Measurements from ENCODE around the gene TNNI3K.

The TNNI3K gene

DNA sequence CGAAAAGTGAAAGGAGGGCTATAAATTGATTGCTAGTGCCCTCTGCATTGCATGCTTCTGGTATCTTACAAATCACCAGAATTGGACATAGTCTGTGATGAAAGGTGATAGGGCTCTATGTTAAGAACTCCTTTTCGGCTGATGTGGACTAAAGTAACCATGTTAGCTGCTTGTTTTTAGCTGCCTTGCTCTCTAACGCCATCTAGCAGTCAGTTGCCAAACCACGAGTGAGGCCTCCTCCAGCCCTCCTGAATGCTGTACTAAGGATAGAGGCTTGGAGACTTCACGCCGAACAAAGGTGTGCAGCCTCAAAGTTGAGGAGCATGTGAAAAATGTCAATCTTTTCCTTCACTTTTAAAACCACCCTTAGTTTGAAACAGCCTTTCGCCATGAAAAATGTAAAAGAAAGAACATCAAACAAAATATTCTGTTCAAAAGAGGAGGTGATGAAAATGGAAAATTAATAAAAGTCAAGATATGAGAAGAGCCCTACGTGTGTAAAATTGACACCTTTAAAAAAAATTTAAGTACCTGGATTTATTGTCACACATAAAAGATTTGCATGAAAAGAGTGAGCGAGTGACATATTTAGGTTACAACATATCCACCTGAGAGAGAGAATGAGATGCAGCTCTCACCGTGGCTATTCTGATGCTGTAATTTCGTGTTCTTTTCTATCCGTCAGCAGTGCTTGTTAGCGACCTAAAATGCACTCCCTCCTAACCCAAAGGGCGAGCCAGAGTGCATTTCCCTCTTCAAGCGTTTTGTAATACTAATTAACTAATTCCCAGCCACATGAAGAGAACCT lies 269.1 kb downstream of the TNNI3K start:
- peak; percentile 35 for DNase-seq (ENCODE audit: low read depth)

DNA sequence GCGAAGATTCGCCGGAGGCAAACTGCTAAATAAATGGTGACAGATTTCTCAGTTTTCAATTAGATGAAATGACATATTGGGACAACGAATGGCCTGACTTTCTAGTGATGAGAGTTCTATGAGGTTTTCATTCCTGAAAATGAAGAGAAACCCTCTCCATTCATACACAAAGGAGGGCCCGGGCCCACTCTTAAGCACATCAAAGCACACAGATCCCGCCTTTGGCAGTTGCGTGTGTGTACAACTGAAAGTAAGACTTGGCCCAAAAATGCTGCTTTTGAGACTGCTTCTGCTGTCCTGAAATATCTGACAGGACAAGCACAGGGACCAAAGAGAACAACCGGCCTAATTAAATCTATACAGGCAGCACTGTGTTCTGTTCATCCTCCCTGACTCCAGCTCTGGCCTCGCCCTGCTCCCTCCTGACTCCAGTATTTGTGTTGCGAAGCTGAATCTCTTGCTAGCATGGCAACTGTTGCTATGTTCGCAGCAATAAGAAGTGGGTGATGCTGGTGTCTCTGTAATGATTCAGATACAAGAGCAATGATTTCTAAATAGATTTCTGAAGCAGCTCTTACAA lies 269.8 kb downstream of the TNNI3K start:
- DNase-seq (ENCODE audit: low read depth): no peak

DNA sequence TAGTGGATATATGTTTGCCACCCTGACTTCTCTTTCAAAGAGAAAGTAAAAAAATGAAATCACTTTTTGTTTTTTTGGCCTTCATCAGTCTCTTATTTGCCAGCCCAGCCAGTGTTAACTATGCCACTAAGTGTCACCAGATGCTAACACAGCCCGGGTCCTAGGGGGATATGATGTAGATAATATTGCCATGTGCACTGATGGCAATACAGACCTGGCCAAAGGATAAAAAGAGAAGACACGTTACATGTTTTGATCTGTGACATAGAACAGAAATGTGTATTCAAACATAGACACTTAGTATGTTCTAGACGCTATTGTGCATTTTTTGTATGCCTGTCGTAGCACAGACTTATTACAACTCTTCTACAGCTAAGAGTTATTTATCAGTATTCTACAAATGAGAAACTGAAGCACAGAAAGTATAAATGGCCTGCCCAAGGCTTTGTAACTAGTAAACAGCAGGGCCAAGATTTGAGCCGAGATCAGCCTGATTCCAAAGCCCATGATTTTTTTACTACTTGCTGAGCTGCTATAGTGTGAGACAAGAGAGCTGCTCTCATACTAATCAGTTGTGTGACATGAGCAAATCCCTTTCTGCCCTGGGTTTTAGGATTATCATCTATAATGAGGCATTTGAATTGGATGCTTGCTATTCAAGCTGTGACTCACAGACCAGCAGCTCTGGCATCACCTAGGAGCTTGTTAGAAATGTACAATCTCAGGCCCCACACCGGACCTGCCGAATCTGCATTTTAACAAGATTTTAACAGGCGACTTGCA lies 270.9 kb downstream of the TNNI3K start:
- no peak for DNase-seq (ENCODE audit: low read depth)

DNA sequence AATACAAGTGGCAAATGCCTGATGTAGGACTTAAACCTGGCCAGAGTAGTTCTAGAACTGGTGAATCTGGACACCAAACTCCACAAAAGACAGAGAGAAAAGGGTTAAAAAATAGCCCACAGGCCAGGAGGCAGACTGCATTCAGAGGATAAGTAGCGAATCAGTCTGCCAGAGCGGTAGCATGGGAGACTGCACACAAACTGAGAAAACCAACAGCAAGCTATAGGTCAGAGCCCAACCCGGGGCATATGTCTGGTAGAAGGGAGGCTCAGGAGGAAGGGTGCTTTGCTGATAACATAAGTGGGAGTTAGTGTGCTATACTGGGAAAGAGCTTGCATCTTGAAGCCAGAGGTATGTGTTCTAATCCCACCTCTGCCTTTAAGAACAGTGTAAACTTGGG lies 273.3 kb downstream of the TNNI3K start:
- DNase-seq (ENCODE audit: low read depth): no peak

DNA sequence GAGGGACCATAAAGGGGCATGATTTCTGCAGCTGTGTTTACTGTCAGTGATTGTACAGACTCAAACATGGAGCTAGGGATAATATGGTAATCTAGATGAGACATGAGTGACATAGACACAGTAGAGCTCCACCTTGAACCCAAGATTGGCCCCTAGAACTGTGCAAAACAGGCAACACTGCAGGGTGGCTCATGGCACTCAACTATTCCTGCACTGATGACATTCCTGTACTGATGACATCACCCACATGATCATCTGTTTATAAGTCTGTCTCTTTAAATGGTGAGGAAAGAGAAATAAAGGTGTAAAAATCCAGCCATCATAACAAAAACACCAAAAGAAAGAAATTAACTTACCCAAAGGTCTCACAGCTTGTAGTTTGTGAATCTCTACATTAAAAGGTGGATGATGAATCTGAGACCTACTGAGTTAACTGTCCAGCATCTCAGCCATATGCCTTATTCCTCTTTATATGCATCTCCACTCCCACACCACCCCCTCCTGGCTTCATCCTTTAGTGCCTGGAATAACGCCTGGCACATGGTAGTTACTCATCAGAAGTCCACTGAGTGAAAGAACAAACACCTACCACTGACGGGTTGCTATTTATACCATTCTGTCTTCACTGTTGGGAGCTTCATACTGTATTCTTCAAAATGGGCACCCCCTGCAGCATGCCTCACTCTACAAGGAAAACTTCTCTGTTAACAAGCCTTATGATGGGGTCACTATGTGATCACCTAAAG lies 277.2 kb downstream of the TNNI3K start, which contains the start of gene LRRC53:
Gene LRRC53, minus strand, starts transcription at position 442 of the 746 bp plus-strand sequence. CDS start 29,262 bp downstream, outside the sequence.
- DNase-seq (ENCODE audit: low read depth): no peak

DNA sequence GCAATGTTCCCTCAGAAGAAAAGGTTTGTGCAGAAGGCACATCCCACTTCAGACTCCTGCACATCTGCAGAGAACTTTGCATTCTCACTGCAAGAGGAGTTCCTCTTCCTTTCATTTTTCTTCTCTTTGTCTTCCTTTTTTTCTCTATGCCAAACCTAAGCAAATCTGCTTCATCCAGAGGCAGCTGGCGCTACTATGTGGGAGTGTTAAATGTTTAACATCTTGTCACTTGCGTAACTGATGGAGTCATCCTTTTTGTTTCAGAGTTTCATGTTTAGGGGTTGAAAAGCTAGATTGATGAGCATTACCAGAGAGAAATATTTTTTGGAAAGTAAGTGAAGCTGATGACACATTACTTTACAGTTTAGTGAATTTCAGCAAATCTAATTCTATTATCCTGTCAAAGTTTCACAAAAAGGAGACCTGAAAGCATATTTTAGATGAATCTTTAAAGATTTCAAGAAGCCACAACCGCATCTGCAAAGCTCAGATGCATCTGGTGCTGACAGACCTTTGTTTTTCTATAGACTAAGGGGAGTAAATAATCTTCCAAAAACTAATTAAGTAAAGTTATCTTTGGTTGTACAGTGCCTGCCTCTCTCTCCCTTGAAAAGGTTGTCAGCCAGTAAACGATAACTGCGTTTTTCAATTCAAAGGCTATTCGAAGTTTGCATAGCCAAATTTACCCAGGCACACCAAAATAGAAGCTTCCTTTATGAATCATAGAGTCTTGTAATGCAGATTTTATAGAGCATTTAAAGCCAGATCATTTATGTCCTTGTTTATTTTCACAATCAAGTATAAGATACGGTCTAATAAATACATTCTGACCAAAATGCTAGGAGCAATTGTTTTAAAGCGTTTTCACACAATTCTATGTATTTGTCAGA lies 278.5 kb downstream of the TNNI3K start:
- DNase-seq (ENCODE audit: low read depth): no peak

DNA sequence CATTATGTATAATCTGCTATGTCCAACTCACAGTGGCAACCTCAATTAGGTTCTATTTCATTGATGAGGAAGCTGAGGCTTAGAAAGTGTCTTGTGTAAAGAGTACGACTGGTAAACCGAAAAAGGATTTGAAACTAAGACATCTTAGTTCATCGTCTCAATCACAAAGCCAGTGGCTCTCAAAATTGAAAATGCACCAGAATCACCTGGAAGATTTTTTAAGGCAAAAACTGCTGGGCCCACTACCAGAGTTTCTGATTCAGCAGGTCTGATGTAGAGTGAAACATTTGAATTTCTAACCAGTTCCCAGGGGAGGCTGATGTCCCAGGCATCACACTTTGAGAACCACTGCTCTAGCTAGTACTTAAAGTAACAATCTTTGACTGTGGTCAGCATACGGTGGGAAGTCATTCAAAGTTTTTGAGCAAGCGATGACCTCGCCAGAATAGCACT lies 282.4 kb downstream of the TNNI3K start:
- DNase-seq (ENCODE audit: low read depth): no peak

DNA sequence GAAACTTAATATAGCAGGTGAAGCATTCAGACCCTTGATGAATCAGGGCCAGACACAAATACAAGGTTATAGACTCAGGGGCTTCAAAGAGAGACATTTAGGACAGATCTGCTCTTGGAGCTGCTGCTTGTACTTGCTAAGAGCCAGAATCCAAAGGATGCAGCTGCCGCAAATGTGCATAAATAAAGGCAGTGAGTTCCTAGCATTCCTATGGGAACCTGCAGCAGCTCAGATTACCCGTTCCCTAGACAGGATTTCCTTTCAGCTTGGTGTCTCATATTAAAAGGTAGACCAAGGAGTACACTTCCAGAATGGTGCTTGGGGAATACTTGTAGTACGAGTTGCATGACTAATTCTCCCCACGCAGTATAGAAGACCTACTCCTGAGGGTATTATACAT lies 287.0 kb downstream of the TNNI3K start:
- no peak for DNase-seq (ENCODE audit: low read depth)

DNA sequence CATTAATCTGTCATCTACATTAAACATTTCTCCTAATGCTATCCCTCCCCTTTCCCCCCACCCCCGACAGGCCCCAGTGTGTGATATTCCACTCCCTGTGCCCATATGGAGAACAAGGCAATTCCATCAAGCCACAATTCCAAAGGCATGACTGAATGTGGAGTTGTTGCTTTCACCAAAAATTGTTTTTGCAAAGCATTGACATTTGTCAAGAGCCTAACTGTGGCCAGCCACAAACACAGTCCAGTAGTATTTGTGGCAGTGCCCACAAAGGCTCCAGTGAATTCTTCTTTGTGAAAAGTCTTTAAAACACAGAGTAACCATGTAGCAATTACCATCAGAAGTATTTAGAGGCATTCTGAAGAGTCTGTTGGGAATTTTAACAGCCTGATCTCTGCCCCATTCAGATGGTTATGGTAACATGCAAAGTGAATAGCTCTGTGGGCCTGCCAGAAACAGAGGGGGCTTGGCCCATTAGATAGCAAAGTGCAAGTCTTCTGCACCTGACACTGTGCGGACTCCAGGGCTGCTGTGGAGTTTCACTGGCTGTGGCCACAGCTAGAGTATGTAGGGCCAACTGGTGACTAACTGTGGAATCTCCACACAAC lies 288.8 kb downstream of the TNNI3K start:
- no peak for DNase-seq (ENCODE audit: low read depth)

DNA sequence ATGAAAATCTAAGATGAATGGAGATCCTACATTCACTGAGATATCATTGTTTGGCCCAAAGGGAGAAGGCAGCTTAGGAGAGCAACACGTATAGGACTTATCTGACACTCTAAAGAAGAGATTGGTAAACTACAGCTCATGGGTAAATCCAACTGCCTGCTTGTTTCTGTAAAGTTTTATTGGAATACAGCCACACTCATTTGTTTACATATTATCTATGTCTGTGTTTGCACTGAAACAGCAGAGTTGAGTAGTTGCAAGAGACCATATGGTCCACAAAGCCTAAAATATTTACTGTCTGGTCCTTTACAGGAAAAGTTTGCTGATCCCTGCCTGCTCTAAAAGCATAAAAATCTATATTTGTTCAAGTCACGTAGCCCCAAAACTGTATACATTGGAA lies 291.5 kb downstream of the TNNI3K start:
- no peak for DNase-seq (ENCODE audit: low read depth)

DNA sequence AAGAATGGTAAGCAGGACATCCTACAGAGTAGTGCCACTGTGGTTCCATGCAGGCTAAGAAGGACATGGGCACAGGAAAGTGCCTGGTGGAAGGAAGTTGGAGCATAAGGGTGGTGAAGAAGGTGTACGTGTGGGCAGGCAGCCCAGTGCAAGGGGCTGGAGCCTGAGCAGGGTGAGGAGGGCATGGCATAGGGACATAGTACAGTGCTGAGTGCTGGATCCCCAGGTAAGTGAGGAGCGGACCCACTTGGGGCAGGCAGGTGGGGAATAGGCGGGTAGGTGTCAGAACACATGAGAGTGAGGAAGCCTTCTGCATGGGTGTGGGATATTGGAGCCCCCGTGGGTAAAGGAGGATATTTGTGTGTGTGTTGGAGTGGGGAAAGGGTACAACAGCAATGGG lies 292.9 kb downstream of the TNNI3K start:
- DNase-seq (ENCODE audit: low read depth): no peak

DNA sequence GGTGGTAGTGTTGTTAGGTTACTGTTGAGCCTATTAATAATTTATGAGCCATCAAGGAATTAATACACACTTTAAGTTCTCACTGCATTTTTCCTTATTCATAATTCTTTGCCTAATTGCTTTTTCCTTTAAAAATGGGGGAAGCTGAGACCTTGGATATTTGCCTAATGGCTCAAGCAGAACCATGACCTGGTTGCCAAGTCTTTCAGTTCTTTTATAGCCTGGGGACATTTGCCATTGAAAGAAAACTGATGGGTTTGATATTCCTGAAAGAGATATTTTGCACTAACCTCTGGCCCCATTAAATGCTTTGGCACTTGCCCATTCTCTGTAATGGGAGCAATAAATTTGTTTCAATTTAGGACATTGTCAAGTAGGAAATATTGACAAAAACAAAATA lies 295.7 kb downstream of the TNNI3K start:
- DNase-seq (ENCODE audit: low read depth): no peak

DNA sequence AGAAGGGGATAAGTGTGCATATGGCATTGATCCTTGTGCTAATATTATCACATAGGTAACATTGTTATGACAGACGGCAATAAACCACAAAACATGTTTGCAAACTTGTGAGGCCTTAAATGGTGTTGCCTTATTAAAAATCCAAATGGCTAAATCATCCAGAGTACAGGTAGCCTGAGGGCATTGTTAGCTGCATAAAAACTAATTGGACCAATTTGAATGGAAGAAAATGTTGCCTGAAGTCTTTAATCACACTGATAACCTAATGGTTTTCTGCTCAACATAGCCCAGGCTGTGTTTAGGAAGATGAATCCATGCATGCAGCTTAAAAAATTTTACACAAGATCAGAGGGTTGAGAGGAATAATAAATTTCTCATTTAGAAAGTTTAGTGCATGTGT lies 296.6 kb downstream of the TNNI3K start:
- DNase-seq (ENCODE audit: low read depth): no peak

DNA sequence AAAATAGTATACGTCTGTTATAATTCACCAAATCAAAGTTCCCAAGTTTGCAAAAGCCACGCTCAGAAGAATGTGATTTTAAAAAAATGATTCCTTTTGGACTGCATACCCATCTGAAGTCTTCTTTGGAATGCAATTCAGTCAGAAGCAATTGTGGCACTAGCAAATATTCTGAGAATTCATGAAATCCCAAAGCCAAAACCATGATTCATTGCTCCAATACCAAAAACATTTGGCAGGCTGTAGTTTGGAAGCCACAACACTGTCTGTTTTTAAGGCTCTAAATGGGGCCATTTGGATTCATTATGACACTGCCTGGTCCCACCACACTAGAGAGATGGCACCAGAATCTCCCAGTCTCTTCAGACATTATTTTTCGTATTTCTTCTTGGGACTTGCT lies 299.1 kb downstream of the TNNI3K start:
- peak; percentile 43 for DNase-seq (ENCODE audit: low read depth)

DNA sequence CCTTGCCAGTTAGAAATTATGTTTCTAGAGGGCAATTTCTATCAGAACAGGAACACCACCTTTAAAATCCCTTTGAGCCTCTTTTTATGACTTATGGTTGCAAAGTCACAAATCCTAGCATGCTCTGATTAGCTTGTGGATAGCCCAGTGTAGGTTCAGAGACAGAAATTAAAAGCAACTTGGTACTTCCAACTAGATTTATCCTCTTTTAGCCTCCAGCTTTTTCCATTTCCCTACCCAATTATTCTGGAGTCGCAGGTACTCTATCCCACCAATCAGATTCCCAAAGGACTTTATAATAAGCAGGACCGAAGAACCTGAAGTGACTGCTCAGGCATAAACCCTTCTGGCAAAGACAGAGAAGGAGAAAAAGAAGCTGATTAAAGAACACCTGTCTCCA lies 310.6 kb downstream of the TNNI3K start:
- no peak for DNase-seq (ENCODE audit: low read depth)

DNA sequence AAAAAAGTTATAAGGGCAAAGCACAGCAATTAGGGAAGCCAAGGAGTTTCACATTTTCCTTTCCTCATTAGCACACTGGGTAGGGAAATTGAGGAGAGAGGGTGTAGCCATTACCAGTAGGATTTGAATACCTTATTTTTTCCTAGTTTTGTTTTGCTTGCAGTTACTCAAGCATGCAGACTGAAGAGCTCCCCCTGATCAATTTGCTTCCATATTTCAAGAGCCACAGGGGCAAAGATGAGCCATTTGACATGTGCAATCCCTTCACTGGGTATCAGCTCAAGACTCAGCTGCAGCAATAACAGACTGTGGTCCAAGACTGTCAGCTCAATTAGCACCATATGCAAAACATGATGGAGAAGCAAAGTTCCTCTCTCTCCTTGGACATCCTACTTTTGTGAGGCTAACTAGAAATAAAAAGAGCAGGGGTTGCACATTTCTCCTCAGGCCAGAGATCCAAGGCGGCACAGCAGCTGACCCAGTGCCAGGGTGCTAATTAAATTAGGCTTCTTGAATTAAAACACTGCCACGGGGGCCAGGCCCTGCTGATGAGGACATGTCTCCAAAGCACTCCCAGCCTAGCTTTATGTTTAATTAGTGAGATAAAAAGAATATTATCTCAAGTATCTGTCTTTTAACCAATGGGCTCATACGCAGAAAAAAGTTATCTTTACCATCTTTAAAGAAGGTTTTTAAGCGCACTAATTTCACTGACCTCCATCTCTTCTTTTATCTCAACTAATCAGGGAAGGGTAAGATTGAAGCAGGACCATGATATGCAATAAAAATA lies 314.0 kb downstream of the TNNI3K start:
- no peak for DNase-seq (ENCODE audit: low read depth)

DNA sequence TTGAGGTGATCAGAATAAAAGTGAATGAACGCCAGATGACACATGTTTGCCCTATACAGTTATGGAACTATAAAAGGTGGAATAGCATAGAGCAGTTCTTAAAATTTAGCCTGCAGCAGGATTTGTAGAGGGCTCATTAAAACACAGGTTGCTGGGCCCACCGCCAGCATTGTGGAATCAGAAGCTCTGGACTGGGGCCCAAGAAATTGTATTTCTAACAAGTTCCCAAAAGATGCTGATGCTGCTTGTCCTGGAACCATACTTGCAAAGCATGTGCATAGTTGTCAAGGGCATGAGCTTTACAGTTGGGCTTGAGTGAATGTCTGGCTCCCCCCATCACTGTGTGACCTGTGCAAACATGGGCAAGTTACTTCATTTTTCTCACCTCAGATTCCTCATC lies 314.7 kb downstream of the TNNI3K start:
- DNase-seq (ENCODE audit: low read depth): no peak

DNA sequence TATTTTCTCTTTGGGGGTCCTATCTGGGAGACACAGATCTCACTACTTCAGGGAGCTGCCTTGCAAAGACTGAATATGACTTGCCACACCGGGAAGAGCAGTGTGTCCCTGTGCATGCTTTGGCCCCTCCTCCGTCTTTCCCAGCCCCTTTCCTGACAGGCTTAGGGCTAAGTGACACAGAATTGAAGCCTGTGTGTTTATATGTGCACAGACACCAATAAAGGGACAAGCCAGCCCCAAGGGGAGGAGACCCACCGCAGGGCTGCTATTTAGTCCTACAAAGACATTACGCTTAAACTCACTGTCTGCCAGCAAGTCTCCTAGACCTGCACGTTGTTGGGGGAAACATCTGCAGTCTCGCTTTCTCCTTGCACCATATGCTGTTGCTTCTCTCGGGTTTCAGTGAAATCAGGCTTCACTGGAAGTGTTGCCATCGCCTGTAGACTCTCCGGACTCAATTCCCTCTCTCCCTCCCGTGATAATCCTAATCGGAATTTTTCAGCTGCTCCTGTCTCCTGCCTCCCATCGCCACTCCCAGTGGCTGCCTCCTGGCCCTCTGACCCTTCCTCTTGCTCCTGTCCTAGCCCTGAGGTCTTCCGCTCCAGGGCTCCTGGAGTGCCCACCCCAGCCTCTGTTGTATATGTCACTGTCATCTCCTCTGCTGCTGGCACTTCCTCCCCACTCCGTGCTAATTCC lies 335.8 kb downstream of the TNNI3K start:
- no peak for DNase-seq (ENCODE audit: low read depth)

DNA sequence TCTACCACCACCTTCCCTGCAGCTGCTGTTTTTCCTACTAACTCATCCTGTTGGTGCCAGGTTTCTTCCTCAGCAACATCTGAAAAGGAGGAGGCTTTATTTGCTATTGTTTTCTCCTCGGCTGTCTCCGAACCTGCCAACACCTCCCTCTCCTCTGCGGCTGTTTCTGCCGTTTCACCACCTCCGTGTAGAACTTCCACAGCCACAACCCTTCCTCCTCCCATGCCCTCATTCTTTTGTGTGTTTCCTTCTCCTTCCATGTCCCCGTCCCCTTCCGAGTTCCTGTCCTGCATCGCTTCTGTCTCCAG lies 336.3 kb downstream of the TNNI3K start:
- no peak for DNase-seq (ENCODE audit: low read depth)

DNA sequence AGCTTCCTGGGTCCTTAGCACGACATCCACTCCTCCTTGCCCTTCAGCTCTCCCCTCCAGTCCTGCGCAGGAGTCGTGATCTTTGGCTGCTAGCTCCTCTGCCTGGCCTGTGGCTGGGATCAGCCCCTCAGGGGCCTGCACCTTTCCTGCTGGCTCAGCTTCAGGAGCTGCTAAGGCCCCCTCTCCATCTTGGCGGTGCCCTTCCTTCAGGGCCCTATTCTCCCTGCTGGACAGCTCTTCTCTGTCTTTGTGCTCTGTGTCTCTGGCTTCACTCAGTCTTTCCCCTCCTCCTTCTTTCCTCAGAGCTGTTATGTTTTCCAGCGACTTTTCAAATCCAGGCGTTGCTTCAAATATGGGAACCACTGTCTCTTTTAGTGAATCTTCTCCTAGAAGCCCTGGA lies 336.7 kb downstream of the TNNI3K start:
- no peak for DNase-seq (ENCODE audit: low read depth)
